ENCODE measurements around the gene HSD17B2. TPM values are rescaled to one million over a fixed set of nuclear protein-coding genes. Genes with fewer than 3 reads are reported as not detected.
"Not testable (repeated sequence)": the region's sequence is repeated elsewhere in the genome, so short reads cannot be mapped to it uniquely, and the experiment has no call there.

The HSD17B2 gene
- total RNA-seq, 2 donors from 2014 or later = not detected

GRCh38 chr16:82108100-82108499, 73.0 kb downstream of the HSD17B2 start:
- Histone ChIP-seq H3K4me1 (ENCODE audit: control insufficient read depth in 1 of 2, low read depth in 2 of 2) (no peaks in the 10 kb centered on the region), H3K27ac (no peak overlapping the region), H3K36me3 (no peaks in the 10 kb centered on the region), H3K27me3 (replicated peaks; ENCODE audit: insufficient read depth) (no peaks in the 10 kb centered on the region), H3K4me3 (no peak overlapping the region), H3K9me3 (no peaks in the 10 kb centered on the region)
- TF ChIP-seq CTCF (IDR thresholded peaks at IDR 0.05) = no peak
- no peak for DNase-seq (ENCODE audit: low spot score)
- no peak for ATAC-seq (ENCODE audit: insufficient number of reproducible peaks, low FRiP score, low read depth)

GRCh38 chr16:82108774-82109173, 73.7 kb downstream of the HSD17B2 start:
- H3K36me3 ChIP-seq = no peaks in the 10 kb centered on the region
- no peaks in the 10 kb centered on the region for H3K9me3 ChIP-seq
- no peak for ATAC-seq (ENCODE audit: insufficient number of reproducible peaks, low FRiP score, low read depth)
- no peak overlapping the region for H3K27ac ChIP-seq
- H3K4me3 ChIP-seq = no peak overlapping the region
- no peaks in the 10 kb centered on the region for H3K4me1 ChIP-seq (ENCODE audit: control insufficient read depth in 1 of 2, low read depth in 2 of 2)
- no peak for TF ChIP-seq CTCF (IDR thresholded peaks at IDR 0.05)
- no peaks in the 10 kb centered on the region for H3K27me3 ChIP-seq (replicated peaks; ENCODE audit: insufficient read depth)
- no peak for DNase-seq (ENCODE audit: low spot score)

GRCh38 chr16:82109266-82109665, 74.2 kb downstream of the HSD17B2 start:
- H3K4me3 ChIP-seq; H3K9me3 ChIP-seq; H3K27me3 ChIP-seq (replicated peaks; ENCODE audit: insufficient read depth); H3K4me1 ChIP-seq (ENCODE audit: control insufficient read depth in 1 of 2, low read depth in 2 of 2); ATAC-seq (ENCODE audit: insufficient number of reproducible peaks, low FRiP score, low read depth); H3K36me3 ChIP-seq; H3K27ac ChIP-seq; DNase-seq (ENCODE audit: low spot score): not testable (repeated sequence)

GRCh38 chr16:82111944-82112343, 76.9 kb downstream of the HSD17B2 start:
- ATAC-seq (ENCODE audit: insufficient number of reproducible peaks, low FRiP score, low read depth) = no peak
- no peak for DNase-seq (ENCODE audit: low spot score)

GRCh38 chr16:82113741-82114140, 78.7 kb downstream of the HSD17B2 start:
- Histone ChIP-seq H3K27ac (no peak overlapping the region), H3K36me3 (no peaks in the 10 kb centered on the region), H3K27me3 (replicated peaks; ENCODE audit: insufficient read depth) (no peaks in the 10 kb centered on the region), H3K9me3 (no peaks in the 10 kb centered on the region), H3K4me3 (no peak overlapping the region), H3K4me1 (ENCODE audit: control insufficient read depth in 1 of 2, low read depth in 2 of 2) (no peaks in the 10 kb centered on the region)
- no peak for TF ChIP-seq CTCF (IDR thresholded peaks at IDR 0.05)
- DNase-seq (ENCODE audit: low spot score) = no peak
- no peak for ATAC-seq (ENCODE audit: insufficient number of reproducible peaks, low FRiP score, low read depth)

More at GRCh38 chr16:82111944-82112343, 76.9 kb downstream of the HSD17B2 start:
- Histone ChIP-seq H3K4me3 (no peak overlapping the region), H3K27ac (no peak overlapping the region), H3K36me3 (no peaks in the 10 kb centered on the region), H3K27me3 (replicated peaks; ENCODE audit: insufficient read depth) (no peaks in the 10 kb centered on the region), H3K4me1 (ENCODE audit: control insufficient read depth in 1 of 2, low read depth in 2 of 2) (no peaks in the 10 kb centered on the region), H3K9me3 (no peaks in the 10 kb centered on the region)
- TF ChIP-seq CTCF (IDR thresholded peaks at IDR 0.05) = no peak

GRCh38 chr16:82116535-82116934, 81.5 kb downstream of the HSD17B2 start:
- no peak for ATAC-seq (ENCODE audit: insufficient number of reproducible peaks, low FRiP score, low read depth)

More at GRCh38 chr16:82116535-82116934, 81.5 kb downstream of the HSD17B2 start:
- H3K27ac ChIP-seq = no peak overlapping the region
- H3K4me1 ChIP-seq (ENCODE audit: control insufficient read depth in 1 of 2, low read depth in 2 of 2) = no peaks in the 10 kb centered on the region
- H3K4me3 ChIP-seq = no peak overlapping the region
- H3K36me3 ChIP-seq = no peaks in the 10 kb centered on the region
- TF ChIP-seq CTCF (IDR thresholded peaks at IDR 0.05) = no peak
- no peaks in the 10 kb centered on the region for H3K9me3 ChIP-seq
- no peaks in the 10 kb centered on the region for H3K27me3 ChIP-seq (replicated peaks; ENCODE audit: insufficient read depth)
- no peak for DNase-seq (ENCODE audit: low spot score)

Data from thoracic aorta (tissue), 2 donors.